ENCODE measurements around the gene ZNRF3. TPM values are rescaled to one million over a fixed set of nuclear protein-coding genes. Genes with fewer than 3 reads are reported as not detected.

The ZNRF3 gene
- total RNA-seq, 2 donors from 2014 or later: 7.8 to 8.6 TPM

DNA sequence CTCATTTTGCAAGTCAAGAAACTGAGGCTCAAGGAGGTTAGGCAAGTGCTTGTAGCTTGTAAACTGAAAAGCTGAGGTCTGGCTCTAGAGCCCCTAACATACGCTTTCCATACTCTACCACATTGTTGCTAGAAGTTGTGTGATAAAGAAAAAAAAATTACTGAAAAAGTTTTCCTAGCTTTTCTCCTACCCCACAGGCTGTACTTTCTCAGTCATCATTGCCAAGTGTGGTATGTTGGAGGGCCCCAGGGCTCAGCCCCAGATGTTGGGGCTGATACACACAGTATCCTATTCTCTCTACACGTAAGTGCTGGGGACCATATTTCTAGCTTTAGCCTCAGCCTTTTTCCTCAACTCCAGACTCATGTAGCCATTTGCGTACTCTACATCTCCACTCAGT lies 205.4 kb downstream of the ZNRF3 start:
- no peaks in the 10 kb centered on the region for H3K27me3 ChIP-seq
- ATAC-seq: no peak
- TF ChIP-seq POLR2A (IDR thresholded peaks at IDR 0.05): no peak
- TF ChIP-seq CTCF (IDR thresholded peaks at IDR 0.05): no peak
- H3K9me3 ChIP-seq: no peaks in the 10 kb centered on the region
- DNase-seq: no peak
- H3K4me3 ChIP-seq: no peak overlapping the region
- H3K4me1 ChIP-seq: peaks cover 8% of the 10 kb centered on the region
- H3K36me3 ChIP-seq (replicated peaks in 1 of 2; ENCODE audit: insufficient read depth in 1 of 2, low read depth in 2 of 2): no peaks in the 10 kb centered on the region
- no peak overlapping the region for H3K27ac ChIP-seq
- 91 to 93% methylated on average over 3 of the region's 3 CpGs for WGBS, 2 donors
- intact Hi-C loops (cut with DNase I): no loop called here

DNA sequence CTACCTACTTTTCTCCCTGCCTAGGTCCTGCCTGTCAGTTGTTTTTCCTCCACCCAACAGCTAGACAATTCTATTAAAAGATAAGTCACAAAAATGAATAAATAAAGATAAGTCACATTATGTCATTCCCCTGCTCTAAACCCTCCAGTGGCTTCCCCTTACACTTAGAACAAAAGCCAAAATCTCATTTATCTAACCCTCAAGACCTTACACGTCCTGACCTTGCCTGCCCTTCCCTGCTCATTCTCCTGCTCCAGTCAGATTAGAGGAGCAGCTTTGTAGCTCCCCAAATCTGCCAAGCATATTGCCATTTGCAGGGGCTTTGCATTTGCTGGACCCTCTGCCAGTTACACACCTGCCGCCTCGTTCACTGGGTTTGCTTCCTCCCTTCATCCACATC lies 206.1 kb downstream of the ZNRF3 start:
- intact Hi-C loops (cut with DNase I): no loop called here

DNA sequence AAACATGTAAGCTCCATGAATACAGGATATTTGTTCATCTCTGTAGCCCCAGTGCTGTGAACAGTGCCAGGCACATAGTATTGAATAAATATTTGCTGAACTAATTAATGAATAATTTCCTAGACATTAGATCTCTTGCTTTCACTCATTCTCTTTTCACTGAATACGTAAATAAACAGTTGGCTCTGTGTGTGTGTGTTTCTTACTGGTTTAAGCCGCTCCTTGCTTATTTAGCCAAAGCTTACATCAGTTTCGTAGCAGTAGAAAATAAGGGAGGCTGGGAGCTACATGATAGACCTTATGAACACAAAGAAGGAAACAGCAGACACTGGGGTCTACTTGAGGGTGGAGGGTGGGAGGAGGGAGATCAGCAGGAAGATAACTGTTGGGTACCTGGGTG lies 206.7 kb downstream of the ZNRF3 start:
- TF ChIP-seq POLR2A (IDR thresholded peaks at IDR 0.05): no peak
- TF ChIP-seq CTCF (IDR thresholded peaks at IDR 0.05): no peak
- ATAC-seq (no peak), DNase-seq (no peak)
- Histone ChIP-seq H3K4me3 (no peak overlapping the region), H3K27ac (no peak overlapping the region), H3K36me3 (replicated peaks in 1 of 2; ENCODE audit: insufficient read depth in 1 of 2, low read depth in 2 of 2) (no peaks in the 10 kb centered on the region), H3K9me3 (no peaks in the 10 kb centered on the region), H3K4me1 (peaks cover 8% of the 10 kb centered on the region), H3K27me3 (no peaks in the 10 kb centered on the region)
- 73 to 75% methylated on average over 3 of the region's 3 CpGs for WGBS, 2 donors
- intact Hi-C loops (cut with DNase I): no loop called here

More for the DNA sequence above, 206.1 kb downstream of the ZNRF3 start:
- Histone ChIP-seq H3K4me3 (no peak overlapping the region), H3K27me3 (no peaks in the 10 kb centered on the region), H3K4me1 (peaks cover 8% of the 10 kb centered on the region), H3K36me3 (replicated peaks in 1 of 2; ENCODE audit: insufficient read depth in 1 of 2, low read depth in 2 of 2) (no peaks in the 10 kb centered on the region), H3K9me3 (no peaks in the 10 kb centered on the region), H3K27ac (no peak overlapping the region)
- TF ChIP-seq CTCF (IDR thresholded peaks at IDR 0.05) (no peak), POLR2A (IDR thresholded peaks at IDR 0.05) (no peak)
- ATAC-seq (no peak), DNase-seq (no peak)
- WGBS, 2 donors: 61 to 71% methylated on average over 3 of the region's 3 CpGs

GRCh38 chr22:29092243-29092642 lies 208.9 kb downstream of the ZNRF3 start:
- DNase-seq: peak in 3 of 4 donors; percentile 25 to 60 (median 42)
- WGBS, 2 donors: 30 to 31% methylated on average over 4 of the region's 4 CpGs

More at GRCh38 chr22:29092243-29092642, 208.9 kb downstream of the ZNRF3 start:
- H3K9me3 ChIP-seq: no peaks in the 10 kb centered on the region
- H3K27me3 ChIP-seq: no peaks in the 10 kb centered on the region
- no peak for TF ChIP-seq CTCF (IDR thresholded peaks at IDR 0.05)
- no peak overlapping the region for H3K27ac ChIP-seq
- H3K4me3 ChIP-seq: no peak overlapping the region
- no peaks in the 10 kb centered on the region for H3K36me3 ChIP-seq (replicated peaks in 1 of 2; ENCODE audit: insufficient read depth in 1 of 2, low read depth in 2 of 2)
- intact Hi-C loops (cut with DNase I): no loop called here
- H3K4me1 ChIP-seq: peaks cover 18% of the 10 kb centered on the region
- peak; percentile 36 for ATAC-seq

All from body of pancreas (tissue), 4 donors.